ENCODE results near the gene CDKN2D. TPM values are rescaled to one million over a fixed set of nuclear protein-coding genes. Genes with fewer than 3 reads are reported as not detected.

The CDKN2D gene
- total and polyA plus RNA-seq, 2 of the 8 experiments (the other 6 are each of a cell fraction or from before 2014, with no cell fraction given), result 3.0 to 4.0 TPM

GRCh38 chr19:10544242-10544752 lies 24.5 kb downstream of the CDKN2D start:
- ChIA-PET CTCF (ENCODE audit: partially characterized antibody) (interaction anchor here (0.6 to 4.2 kb wide), 4 partner anchors 10 to 324 kb away, joined by 3 to 25 read pairs (median 4); no protein-coding TSS in a partner anchor), POLR2A (ENCODE audit: partially characterized antibody) (interaction anchor here (0.8 to 2.8 kb wide), 5 partner anchors 11 to 164 kb away, joined by 3 to 9 read pairs (median 4); partner anchors contain the start of genes KRI1 and TYK2)
- Histone ChIP-seq H4K20me1 (replicated peaks in 1 of 2; ENCODE audit: control insufficient read depth in 1 of 2, insufficient read depth in 2 of 2, low read length in 2 of 2) (peaks cover 0 to 7% of the 10 kb centered on the region in 2 experiments), H3K4me2 (ENCODE audit: insufficient read depth in 1 of 2, low read depth in 2 of 2, low read length in 2 of 2) (peak overlapping the region; percentile 44 to 78), H2BK20ac (ENCODE audit: low read length) (no peak overlapping the region), H3K9ac (replicated peaks in 1 of 4; ENCODE audit: extremely low read depth in 1 of 4, low read depth in 3 of 4, low read length in 3 of 4) (peak overlapping the region in 3 of 4 experiments; percentile 67 to 98 (median 74); a peak in 6 of 7 replicates), H2BK15ac (ENCODE audit: low read length) (no peak overlapping the region), H3K23ac (ENCODE audit: insufficient read length) (no peak overlapping the region), H2BK5ac (ENCODE audit: low read depth, low read length) (no peak overlapping the region), H4K5ac (ENCODE audit: insufficient read length, low read depth, low read length) (no peak overlapping the region), H3K4me1 (replicated peaks in 1 of 4; ENCODE audit: control insufficient read depth in 3 of 4, insufficient read depth in 4 of 4, low read length in 3 of 4) (peaks cover 0 to 4% (median 3%) of the 10 kb centered on the region in 4 experiments; a peak in 4 of 7 replicates), H3K9me3 (ENCODE audit: insufficient read depth in 2 of 2, low read depth in 1 of 2, low read length in 1 of 2) (no peaks in the 10 kb centered on the region), H3K27me3 (replicated peaks in 1 of 4; ENCODE audit: control insufficient read depth in 3 of 4, extremely low read depth in 1 of 4, insufficient read depth in 3 of 4, low read length in 3 of 4) (no peaks in the 10 kb centered on the region), H3K18ac (ENCODE audit: extremely low read depth, low read length) (no peak overlapping the region), H3K4me3 (ENCODE audit: extremely low read depth in 1 of 4, insufficient read depth in 2 of 4, low read depth in 3 of 4, low read length in 4 of 4) (peak overlapping the region; percentile 57 to 99 (median 88)), H2BK120ac (replicated peaks; ENCODE audit: low read depth, low read length) (no peak overlapping the region), H2BK12ac (ENCODE audit: low read depth, low read length) (no peak overlapping the region), H3K56ac (replicated peaks; ENCODE audit: insufficient read length, low read depth, low read length) (no peak overlapping the region), H3K36me3 (ENCODE audit: control insufficient read depth in 2 of 4, insufficient read depth in 4 of 4, low read length in 3 of 4) (peaks cover 2 to 10% (median 8%) of the 10 kb centered on the region in 4 experiments; a peak in 5 of 8 replicates), H4K8ac (ENCODE audit: extremely low read depth, insufficient read depth, low read length) (peak overlapping the region; percentile 95; the same call in 1 of the 2 replicates), H3K4ac (replicated peaks; ENCODE audit: insufficient read length, low read depth, low read length) (no peak overlapping the region), H3K14ac (ENCODE audit: insufficient read length) (no peak overlapping the region), H3K79me1 (ENCODE audit: low read depth, low read length) (peaks cover 9% of the 10 kb centered on the region), H3K27ac (ENCODE audit: low read depth, low read length) (peak overlapping the region; percentile 2; the same call in 1 of the 2 replicates), H2AK5ac (ENCODE audit: low read depth, low read length) (no peak overlapping the region), H3K79me2 (ENCODE audit: control insufficient read depth in 1 of 2, insufficient read depth in 2 of 2, low read length in 2 of 2) (peaks cover 0 to 16% of the 10 kb centered on the region in 2 experiments; a peak in 2 of 4 replicates), H3K23me2 (ENCODE audit: low read depth, low read length) (peaks cover 2% of the 10 kb centered on the region; the same call in 1 of the 2 replicates), H4K91ac (replicated peaks; ENCODE audit: insufficient read length, low read length) (no peak overlapping the region), H2AFZ (ENCODE audit: low read length) (no peak overlapping the region)
- 30% methylated on average over 22 of the region's 22 CpGs; no CpG with 5 or more reads in 1 of the 2 experiments for WGBS, 2 experiments (ENCODE audit: extremely low coverage in 1 of 2, insufficient coverage in 1 of 2, insufficient read length in 1 of 2, insufficient replicate concordance in 2 of 2, low coverage in 1 of 2, low lambda C conversion rate in 2 of 2, missing lambda C conversion rate in 1 of 2)
- TF ChIP-seq YY1 (IDR thresholded peaks at IDR 0.05; ENCODE audit: low read depth, low read length), result no peak
- peak; percentile 96 for TF ChIP-seq KDM1A (IDR thresholded peaks at IDR 0.05; ENCODE audit: borderline replicate concordance, low read length)
- TF ChIP-seq ZNF274 (IDR thresholded peaks at IDR 0.05; ENCODE audit: borderline replicate concordance, extremely low read depth, low read length), result no peak
- peak in 1 of 2 experiments; percentile 36; a peak in 1 of 4 replicates for TF ChIP-seq HDAC2 (IDR thresholded peaks at IDR 0.05; ENCODE audit: borderline replicate concordance in 1 of 2, low read depth in 2 of 2, low read length in 2 of 2)
- no peak for TF ChIP-seq NRF1 (IDR thresholded peaks at IDR 0.05; ENCODE audit: low read depth, low read length)
- TF ChIP-seq CBX5 (IDR thresholded peaks at IDR 0.05; ENCODE audit: low read depth, low read length), result no peak
- no peak; a peak in 1 of 4 replicates for TF ChIP-seq SIN3A (conservative IDR thresholded peaks at IDR 0.05 in 1 of 2, IDR thresholded peaks at IDR 0.05 in 1 of 2; ENCODE audit: low read depth in 1 of 2, low read length in 2 of 2)
- no peak for TF ChIP-seq BCL11A (IDR thresholded peaks at IDR 0.05; ENCODE audit: low read depth in 2 of 2, low read length in 2 of 2)
- TF ChIP-seq CEBPB (IDR thresholded peaks at IDR 0.05; ENCODE audit: low read depth, low read length), result no peak
- no peak for TF ChIP-seq RBBP5 (IDR thresholded peaks at IDR 0.05; ENCODE audit: borderline replicate concordance, low read depth, low read length)
- TF ChIP-seq MAFK (IDR thresholded peaks at IDR 0.05; ENCODE audit: low read depth, low read length), result no peak
- no peak for TF ChIP-seq BRCA1 (IDR thresholded peaks at IDR 0.05; ENCODE audit: low read depth, low read length)
- no peak for TF ChIP-seq TCF12 (IDR thresholded peaks at IDR 0.05; ENCODE audit: low read depth, low read length)
- DNase-seq (ENCODE audit: low read depth in 1 of 2, low spot score in 2 of 2), result no peak
- FAIRE-seq, result no peak

Data from H1 (cell line).